Right forelimb (tissue), 1 donor: ENCODE measurements around the gene KCNJ18.
"Not testable (repeated sequence)": the region's sequence is repeated elsewhere in the genome, so short reads cannot be mapped to it uniquely, and the experiment has no call there.

Experiments
- DNase-seq: peaks from one replicate; pipeline ENCODE4 v3.0.0-alpha.2; 2018

The KCNJ18 gene

DNA sequence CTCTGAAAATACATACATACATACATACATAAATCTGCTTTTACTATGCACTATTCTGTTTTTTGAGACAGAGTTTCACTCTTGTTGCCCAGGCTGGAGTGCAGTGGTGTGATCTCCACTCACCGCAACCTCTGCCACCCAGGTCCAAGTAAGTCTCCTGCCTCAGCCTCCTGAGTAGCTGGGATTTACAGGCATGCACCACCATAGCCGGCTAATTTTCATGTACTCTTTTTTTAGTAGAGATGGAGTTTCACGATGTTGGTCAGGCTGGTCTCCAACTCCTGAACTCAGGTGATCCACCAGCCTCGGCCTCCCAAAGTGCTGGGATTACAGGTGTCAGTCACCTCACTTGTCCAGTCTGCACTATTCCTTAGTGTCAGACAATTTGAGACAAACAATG is 20.5 kb upstream of the KCNJ18 start:
- not testable (repeated sequence) for DNase-seq

DNA sequence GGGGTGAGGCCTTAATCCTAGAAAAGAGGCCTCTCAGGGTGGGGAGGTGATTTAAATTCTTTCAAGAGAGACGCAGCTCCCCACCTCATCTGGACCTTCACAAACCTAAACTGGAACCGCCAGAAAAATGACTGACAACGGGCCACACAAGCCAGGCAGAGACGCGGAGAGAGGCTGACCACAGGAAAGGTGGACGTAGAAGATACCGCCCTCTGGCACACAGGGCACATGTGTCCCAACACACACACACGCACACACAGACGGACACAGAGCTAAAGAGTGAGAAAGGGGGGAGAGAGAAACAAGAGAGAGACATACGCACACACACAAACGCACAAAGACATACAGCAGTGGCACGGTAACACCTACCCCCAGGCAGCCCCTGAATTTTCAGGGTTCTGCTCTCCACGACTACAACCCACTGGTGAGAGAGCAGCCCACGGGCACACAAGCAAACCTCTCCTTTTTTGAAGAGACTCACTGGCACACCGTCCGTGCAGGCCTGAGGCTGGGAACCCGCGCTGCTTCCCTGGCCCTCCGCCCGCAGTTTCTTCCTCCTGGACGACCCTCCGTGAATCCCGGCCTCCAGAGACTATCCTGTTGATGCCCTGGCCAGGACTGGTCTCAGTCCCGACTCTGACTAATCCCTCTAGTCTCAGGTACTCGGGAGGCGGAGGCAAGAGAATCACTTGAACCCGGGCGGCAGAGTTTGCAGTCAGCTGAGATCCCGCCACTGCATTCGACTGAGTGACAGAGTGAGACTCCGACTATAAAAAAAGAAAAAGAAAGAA is 18.7 kb upstream of the KCNJ18 start:
- peak; percentile 30 for DNase-seq

DNA sequence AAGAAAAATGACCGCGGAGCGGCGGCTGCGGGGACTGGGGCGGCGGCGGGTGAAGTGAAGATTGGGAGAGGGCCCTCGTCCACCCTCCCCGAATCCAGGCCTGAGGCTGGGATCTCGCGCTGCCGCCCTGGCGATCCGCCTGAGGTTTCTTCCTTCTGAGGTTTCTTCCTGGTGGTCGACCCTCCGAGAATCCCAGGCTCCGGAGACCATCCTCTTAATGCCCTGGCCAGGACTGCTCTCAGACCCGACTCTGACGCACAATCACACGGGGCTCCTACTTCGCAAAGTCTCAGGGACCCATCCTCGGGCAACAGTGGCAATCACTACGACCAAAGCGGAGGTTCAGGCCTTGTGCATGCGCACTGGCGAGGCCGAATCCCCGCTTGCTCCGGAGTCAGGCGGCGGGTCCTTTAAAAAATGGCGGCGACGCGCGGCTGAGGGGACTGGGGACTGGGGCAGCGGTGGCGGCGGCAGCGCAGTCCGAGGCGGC is 18.0 kb upstream of the KCNJ18 start:
- DNase-seq, result peak; percentile 21

DNA sequence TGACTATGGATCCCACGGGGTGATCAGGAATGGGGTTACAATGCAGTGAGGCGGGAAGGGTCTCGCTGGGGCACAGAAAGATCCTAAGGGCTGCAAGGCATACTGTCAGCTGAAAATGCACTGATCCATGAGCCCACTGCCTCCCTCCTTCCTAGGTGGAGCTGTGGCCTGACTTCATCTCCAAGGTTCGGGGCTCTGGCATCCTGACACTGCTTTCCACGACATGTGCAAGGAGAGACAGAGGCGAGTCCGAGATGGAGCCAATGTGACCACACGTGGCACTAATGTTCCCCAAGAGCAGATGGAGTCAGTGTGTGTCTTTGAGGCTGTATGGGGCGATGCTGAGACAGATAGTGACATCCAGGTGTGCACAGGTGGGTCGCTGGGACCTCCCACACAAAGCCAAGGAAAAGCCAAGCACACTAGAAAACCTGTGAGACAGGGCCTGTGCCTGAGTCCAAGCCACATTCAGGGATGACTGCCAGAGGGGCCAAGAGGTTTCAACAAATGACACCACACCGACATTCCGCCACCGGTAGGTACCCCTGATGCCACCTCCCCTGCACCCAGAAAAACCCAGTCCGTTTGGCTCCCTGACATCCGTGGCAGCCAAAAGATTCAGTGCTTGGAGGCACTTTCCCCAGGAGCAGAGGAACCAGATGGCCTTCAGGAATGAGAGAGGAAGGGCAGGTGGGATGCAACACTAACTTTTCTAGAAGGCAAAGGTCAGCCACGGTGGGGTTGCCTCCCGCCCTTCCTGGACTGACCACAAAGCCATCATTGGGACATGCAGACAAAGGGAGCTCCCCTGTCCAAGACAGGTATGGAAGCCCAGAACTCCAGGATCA is 17.2 kb upstream of the KCNJ18 start:
- DNase-seq, result peak; percentile 26

DNA sequence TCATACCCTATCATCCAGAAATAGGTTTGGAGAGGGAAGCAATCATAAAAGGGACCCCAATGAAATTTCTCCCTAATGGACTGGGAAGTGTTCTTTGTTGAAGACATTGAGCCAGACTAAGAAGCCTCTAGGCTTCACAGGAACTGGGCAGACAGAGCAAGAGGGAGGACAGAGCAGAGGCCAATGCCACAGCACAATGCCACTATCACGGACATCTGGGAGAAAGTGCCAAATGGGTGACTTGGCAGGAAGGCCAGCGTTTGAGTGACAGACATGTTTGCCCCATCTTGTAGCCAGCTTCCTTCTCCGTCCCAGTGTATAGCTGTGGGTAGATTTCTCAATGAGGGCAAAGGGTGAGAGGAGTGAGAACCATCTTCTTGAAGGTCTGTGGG is 16.6 kb upstream of the KCNJ18 start:
- DNase-seq, result not testable (repeated sequence)

DNA sequence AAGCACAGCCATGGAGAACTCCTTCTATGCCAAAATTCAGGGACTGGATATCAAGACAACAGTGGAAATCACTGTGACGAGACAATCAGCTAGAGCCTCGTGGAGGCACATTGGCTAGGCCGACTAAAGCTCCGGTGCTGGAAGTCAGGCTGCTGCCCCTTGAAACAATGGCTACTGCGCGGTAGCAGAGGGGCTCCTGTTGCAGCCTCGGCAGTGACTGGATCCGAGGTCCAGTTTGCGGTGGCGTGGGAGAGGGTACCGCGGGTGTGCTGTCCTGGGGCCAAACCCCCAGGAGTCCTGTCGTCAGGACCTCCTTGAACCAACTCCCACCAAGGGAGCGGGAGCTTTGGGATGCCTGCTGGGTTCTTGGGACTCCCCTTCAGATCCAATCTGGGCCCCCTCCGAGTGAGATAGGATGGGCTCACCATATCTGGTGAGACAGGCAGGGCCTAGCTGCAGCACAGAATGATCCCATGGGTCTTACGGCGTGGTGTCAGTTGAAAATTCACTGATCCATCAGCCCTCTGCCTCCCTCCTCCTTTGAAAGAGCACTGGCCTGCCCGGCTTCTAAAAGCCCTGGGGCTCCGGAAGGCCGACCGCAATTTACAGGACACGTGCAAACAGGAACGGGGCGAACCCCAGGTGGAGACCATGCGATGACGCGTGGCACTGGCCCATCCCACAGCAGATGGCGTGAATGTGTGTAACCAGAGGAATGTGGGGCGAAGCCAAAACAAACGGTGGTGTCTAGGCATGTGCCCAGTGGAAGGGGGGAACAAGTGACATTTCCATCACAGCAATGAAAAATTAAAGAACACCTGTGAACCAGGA is 15.8 kb upstream of the KCNJ18 start:
- peak; percentile 29 for DNase-seq

DNA sequence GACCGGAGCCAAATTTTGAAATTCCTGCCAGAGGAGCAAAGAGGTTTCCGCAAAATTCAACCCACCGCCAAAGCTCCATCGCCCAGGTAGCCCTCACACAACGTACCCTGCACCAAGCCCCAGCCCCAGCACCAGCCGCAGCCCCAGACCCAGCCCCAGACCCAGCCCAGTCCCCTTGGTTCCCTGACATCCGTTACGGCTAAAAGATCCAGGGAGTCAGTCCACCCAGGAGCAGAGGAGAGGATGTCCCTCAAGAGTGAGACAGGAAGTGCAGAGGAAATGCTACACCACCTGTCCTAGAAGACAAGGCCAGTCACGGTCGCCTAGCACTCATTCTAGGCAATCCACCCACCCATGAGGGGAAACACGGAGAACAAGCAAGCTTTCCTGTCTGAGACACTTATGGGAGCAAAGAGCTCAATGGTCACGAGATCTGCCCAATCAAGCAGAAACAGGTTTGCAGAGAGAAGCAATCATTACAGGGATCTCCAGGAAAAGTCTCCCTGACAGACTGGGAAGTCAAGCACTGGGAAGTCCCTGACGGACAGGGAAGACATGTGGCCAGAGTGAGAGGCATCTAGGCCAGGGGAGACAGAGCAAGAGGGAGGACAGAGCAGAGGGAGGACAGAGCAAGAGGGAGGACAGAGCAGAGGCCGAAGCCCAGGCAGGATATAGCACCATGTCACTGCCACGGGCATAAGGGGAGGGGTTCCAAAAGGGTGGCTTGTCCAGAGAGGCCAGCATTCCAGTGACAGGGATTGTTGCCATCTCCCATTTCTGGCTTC is 15.0 kb upstream of the KCNJ18 start:
- DNase-seq, result peak; percentile 25

DNA sequence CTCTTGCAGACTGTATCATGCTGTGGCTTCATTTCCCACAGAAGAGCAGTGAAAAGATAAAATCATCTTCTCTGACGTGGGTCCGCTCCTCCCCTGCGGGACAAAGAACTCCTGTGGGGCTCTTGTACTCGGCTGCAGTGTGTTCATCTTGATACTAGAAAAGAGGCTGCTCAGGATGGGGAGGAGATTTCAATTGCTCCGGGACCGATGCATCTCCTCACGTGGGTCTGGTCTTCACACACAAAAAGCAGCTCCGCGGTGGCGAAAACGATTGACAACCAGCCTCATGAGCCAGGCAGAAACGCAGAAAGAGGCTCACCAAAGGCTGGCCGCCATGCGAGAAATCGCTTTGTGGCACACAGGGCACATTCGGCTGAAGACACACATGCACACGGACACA is 14.4 kb upstream of the KCNJ18 start:
- no peak for DNase-seq

DNA sequence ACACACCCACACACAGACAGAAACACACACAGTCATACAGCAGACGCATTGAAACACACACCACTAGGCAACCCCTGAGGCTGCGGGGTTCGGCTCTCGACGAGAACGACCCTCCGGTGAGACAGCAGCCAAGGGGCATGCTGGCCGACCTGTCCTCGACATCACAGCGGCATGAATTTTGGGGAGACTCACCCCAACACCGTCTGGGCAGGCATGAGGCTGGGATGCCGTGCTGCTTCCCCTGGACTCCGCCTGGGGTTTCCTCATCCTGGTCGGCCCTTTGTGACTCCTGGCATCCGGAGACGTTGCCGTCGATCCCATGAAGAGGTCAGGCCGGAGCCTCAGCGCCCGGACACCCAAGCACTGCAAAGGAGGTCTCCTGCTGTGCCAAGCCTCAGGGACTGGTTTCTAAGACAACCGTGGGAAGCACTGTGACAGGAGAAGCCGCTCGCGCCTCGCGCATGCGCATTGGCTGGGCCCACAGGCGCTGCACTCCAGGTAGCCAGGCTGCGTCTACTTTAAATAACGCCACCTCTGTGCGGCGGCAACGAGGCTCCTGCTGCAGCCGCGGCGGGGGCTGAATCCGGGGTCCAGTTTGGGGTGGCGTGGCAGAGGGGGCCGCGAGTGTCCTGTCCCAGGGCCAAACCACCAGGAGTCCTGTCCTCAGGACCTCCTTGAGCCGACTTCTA is 13.8 kb upstream of the KCNJ18 start:
- DNase-seq, result peak; percentile 27

DNA sequence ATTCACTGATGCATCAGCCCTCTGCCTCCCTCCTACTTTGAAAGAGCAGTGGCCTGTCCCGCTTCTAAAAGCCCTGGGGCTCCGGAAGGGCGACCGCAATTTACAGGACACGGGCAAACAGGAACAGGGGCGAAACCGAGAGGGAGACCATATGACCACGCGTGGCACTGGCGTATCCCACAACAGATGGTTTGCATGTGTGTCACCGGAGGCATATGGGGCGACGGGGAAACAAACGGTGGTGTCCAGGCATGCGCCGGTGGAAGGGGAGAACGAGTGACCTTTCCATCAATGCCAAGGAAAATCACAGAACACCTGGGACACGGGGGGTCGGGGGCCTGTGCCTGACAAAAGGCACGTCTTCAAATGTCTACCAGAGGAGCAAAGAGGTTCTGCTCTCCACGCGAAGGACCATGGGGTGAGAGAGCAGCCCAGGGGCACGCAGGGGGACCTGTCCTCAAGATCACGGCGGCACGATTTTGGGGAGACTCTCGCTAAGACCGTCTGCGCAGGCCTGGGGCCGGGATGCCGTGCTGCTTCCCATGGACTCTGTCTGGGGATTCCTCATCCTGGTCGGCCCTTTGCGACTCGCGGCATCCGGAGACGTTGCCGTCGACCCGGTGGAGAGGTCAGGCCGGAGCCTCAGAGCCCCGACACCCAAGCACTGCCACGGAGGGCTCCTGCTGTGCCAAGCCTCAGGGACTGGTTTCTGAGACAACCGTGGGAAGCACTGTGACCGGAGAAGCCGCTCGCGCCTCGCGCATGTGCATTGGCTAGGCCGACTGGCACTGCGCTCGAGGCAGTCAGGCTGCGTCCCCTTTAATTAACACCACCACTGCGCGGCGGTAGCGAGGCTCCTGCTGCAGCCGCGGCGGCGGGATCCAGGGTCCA is 12.8 kb upstream of the KCNJ18 start:
- DNase-seq, result no peak

DNA sequence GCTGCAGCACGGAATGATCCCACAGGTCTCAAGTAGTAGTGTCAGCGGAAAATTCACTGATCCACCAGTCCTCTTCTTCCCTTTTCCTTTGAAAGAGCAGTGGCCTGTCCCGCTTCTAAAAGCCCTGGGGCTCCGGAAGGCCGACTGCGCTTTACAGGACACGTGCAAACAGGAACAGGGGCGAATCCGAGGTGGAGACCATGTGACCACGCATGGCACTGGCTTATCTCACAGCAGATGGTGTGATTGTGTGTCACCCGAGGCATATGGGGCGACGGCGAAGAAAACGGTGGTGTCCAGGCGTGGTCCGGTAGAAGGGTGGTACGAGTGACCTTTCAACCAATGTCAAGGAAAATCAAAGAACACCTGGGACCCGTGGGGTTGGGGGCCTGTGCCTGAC is 12.0 kb upstream of the KCNJ18 start:
- peak; percentile 25 for DNase-seq

DNA sequence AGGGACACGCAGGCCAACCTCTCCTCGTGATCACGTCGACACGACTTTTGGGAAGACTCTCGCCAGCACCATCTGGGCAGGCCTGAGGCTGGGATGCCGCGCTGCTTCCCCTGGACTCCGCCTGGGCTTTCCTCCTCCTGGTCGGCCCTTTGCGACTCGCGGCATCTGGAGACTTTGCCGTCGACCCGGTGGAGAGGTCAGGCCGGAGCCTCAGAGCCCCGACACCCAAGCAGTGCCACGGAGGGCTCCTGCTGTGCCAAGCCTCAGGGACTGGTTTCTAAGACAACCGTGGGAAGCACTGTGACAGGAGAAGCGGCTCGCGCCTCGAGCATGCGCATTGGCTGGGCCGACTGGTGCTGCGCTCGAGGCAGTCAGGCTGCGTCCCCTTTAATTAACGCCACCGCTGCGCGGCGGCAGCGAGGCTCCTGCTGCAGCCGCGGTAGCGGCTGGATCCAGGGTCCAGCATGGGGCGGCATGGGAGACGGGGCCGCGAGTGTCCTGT is 11.4 kb upstream of the KCNJ18 start:
- not testable (repeated sequence) for DNase-seq

DNA sequence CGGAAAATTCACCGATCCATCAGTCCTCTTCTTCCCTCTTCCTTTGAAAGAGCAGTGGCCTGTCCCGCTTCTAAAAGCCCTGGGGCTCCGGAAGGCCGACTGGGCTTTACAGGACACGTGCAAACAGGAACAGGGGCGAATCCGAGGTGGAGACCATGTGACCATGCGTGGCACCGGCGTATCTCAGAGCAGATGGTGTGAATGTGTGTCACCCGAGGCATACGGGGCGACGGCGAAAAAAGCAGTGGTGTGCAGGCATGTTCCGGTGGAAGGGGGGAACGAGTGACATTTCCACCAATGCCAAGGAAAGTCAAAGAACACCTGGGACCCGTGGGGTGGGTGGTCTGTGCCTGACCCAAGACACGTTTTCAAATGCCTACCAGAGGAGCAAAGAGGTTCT is 10.7 kb upstream of the KCNJ18 start:
- DNase-seq, result not testable (repeated sequence)

DNA sequence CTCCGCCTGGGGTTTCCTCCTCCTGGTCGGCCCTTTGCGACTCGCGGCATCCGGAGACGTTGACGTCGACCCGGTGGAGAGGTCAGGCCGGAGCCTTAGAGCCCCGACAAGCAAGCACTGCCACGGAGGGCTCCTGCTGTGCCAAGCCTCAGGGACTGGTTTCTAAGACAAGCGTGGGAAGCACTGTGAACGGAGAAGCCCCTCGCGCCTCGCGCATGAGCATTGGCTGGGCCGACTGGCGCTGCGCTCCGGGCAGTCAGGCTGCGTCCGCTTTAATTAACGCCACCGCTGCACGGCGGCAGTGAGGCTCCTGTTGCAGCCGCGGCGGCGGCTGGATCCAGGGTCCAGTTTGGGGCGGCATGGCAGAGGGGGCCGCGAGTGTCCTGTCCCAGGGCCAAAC is 10.2 kb upstream of the KCNJ18 start:
- DNase-seq, result not testable (repeated sequence)

DNA sequence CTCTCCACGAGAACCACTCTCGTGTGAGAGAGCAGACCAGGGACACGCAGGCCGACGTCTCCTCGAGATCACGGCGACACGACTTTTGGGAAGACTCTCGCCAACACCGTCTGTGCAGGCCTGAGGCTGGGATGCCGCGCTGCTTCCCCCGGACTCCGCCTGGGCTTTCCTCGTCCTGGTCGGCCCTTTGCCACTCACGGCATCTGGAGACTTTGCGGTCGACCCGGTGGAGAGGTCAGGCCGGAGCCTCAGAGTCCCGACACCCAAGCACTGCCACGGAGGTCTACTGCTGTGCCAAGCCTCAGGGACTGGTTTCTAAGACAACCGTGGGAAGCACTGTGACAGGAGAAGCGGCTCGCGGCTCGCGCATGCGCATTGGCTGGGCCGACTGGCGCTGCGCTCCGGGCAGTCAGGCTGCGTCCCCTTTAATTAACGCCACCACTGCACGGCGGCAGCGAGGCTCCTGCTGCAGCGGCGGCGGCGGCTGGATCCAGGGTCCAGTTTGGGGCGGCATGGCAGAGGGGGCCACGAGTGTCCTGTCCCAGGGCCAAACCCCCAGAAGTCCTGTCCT is 9.1 kb upstream of the KCNJ18 start:
- DNase-seq, result not testable (repeated sequence)

DNA sequence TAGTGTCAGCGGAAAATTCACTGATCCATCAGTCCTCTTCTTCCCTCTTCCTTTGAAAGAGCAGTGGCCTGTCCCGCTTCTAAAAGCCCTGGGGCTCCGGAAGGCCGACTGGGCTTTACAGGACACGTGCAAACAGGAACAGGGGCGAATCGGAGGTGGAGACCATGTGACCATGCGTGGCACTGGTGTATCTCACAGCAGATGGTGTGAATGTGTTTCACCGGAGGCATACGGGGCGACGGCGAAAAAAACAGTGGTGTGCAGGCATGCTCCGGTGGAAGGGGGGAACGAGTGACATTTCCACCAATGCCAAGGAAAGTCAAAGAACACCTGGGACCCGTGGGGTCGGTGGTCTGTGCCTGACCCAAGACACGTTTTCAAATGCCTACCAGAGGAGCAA is 8.4 kb upstream of the KCNJ18 start:
- not testable (repeated sequence) for DNase-seq

DNA sequence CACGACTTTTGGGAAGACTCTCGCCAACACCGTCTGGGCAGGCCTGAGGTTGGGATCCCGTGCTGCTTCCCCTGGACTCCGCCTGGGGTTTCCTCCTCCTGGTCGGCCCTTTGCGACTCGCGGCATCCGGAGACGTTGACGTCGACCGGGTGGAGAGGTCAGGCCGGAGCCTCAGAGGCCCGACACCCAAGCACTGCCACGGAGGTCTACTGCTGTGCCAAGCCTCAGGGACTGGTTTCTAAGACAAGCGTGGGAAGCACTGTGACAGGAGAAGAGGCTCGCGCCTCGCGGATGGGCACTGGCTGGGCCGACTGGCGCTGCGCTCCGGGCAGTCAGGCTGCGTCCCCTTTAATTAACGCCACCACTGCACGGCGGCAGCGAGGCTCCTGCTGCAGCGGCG is 7.9 kb upstream of the KCNJ18 start:
- not testable (repeated sequence) for DNase-seq

DNA sequence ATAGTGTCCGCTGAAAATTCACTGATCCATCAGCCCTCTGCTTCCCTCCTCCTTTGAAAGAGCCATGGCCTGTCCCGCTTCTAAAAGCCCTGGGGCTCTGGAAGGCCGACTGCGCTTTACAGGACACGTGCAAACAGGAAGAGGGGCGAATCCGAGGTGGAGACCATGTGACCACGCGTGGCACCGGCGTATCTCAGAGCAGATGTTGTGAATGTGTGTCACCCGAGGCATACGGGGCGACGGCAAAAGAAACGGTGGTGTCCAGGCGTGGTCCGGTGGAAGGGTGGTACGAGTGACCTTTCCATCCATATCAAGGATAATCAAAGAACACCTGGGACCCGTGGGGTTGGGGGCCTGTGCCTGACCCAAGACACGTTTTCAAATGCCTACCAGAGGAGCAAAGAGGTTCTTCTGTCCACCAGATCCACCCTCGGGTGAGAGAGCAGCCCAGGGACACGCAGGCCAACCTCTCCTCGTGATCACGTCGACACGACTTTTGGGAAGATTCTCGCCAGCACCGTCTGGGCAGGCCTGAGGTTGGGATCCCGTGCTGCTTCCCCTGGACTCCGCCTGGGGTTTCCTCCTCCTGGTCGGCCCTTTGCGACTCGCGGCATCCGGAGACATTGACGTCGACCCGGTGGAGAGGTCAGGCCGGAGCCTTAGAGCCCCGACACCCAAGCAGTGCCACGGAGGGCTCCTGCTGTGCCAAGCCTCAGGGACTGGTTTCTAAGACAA is 7.1 kb upstream of the KCNJ18 start:
- DNase-seq, result not testable (repeated sequence)
